ENCODE data around the gene NFIA. TPM values are rescaled to one million over a fixed set of nuclear protein-coding genes. Genes with fewer than 3 reads are reported as not detected.

NFIA gene
- total and polyA plus RNA-seq, 9 of the 15 experiments (the other 6 are each of a cell fraction or from before 2014, with no cell fraction given), result 5.3 to 24.9 (median 9.8) TPM

GRCh38 chr1:61250933-61251332 lies 168.6 kb downstream of the NFIA start:
- CTCF ChIA-PET (ENCODE audit: low intra/inter-chr PET ratio), result no interaction called here
- ATAC-seq (no peak), FAIRE-seq (no peak), DNase-seq (ENCODE audit: extremely low read depth in 1 of 4, low spot score in 3 of 4) (no peak)
- peaks cover 15 to 47% of the 10 kb centered on the region in 2 experiments for H3K4me1 ChIP-seq (replicated peaks in 1 of 2; ENCODE audit: control insufficient read depth in 2 of 2, insufficient read depth in 2 of 2, low read length in 2 of 2)
- H3K79me2 ChIP-seq (ENCODE audit: control insufficient read depth, insufficient read depth, low read length), result peaks cover 75% of the 10 kb centered on the region
- intact Hi-C loops (cut with micrococcal nuclease) (loop anchor here (5.0 kb wide), 1 partner anchor 199 kb away; no protein-coding TSS in a partner anchor), in situ Hi-C loops (cut with MboI) (no loop called here)
- no peaks in the 10 kb centered on the region for H3K36me3 ChIP-seq (ENCODE audit: control insufficient read depth, insufficient read depth, low read length)
- H4K20me1 ChIP-seq (replicated peaks; ENCODE audit: control insufficient read depth, insufficient read depth, low read length), result no peaks in the 10 kb centered on the region
- no peak overlapping the region for H2AFZ ChIP-seq (ENCODE audit: low read depth, low read length)
- POLR2A ChIA-PET, result interaction anchor here (1.2 to 2.7 kb wide), 2 partner anchors 9 to 17 kb away, joined by 3 to 13 read pairs; no protein-coding TSS in a partner anchor
- no peak overlapping the region for H3K4me3 ChIP-seq
- H3K27me3 ChIP-seq (ENCODE audit: control insufficient read depth in 2 of 2, insufficient read depth in 2 of 2, low read length in 2 of 2), result no peaks in the 10 kb centered on the region
- no peak for TF ChIP-seq MTF1 (CRISPR knock-in tag; IDR thresholded peaks at IDR 0.05; ENCODE audit: borderline replicate concordance)
- H3K9ac ChIP-seq (ENCODE audit: insufficient read depth in 1 of 2, low read depth in 2 of 2, low read length in 2 of 2), result no peak overlapping the region
- 91% methylated on average over 5 of the region's 5 CpGs for WGBS (ENCODE audit: insufficient coverage, low coverage, missing lambda C conversion rate)
- no TSS peak for BruUV-seq (replicated peaks)
- no peaks in the 10 kb centered on the region for H3K9me3 ChIP-seq (replicated peaks; ENCODE audit: control insufficient read depth, insufficient read depth, low read depth, low read length)
- H3K4me2 ChIP-seq (ENCODE audit: insufficient read depth, low read length), result no peak overlapping the region
- no peak overlapping the region for H3K27ac ChIP-seq (ENCODE audit: extremely low read depth, low read depth, low read length)
- no peaks in the 10 kb centered on the region for H3K9me1 ChIP-seq (ENCODE audit: control insufficient read depth, insufficient read depth, low read length)

GRCh38 chr1:61253059-61253735 lies 170.8 kb downstream of the NFIA start:
- no peaks in the 10 kb centered on the region for H3K27me3 ChIP-seq (ENCODE audit: control insufficient read depth in 2 of 2, insufficient read depth in 2 of 2, low read length in 2 of 2)
- no peaks in the 10 kb centered on the region for H3K9me3 ChIP-seq (replicated peaks; ENCODE audit: control insufficient read depth, insufficient read depth, low read depth, low read length)
- BruUV-seq (replicated peaks), result TSS peak; percentile 91
- H3K9me1 ChIP-seq (ENCODE audit: control insufficient read depth, insufficient read depth, low read length), result no peaks in the 10 kb centered on the region
- DNase-seq (ENCODE audit: extremely low read depth in 1 of 4, low spot score in 3 of 4) (peak; percentile 49 to 93 (median 76)), ATAC-seq (peak; percentile 94), FAIRE-seq (peak; percentile 74)
- POLR2A ChIA-PET, result interaction anchor here (0.6 to 2.9 kb wide), 6 partner anchors 11 to 202 kb away, joined by 3 to 16 read pairs (median 5); no protein-coding TSS in a partner anchor
- H3K36me3 ChIP-seq (ENCODE audit: control insufficient read depth, insufficient read depth, low read length), result no peaks in the 10 kb centered on the region
- H3K4me2 ChIP-seq (ENCODE audit: insufficient read depth, low read length), result peak overlapping the region; percentile 67
- H3K4me3 ChIP-seq, result no peak overlapping the region
- in situ Hi-C loops (cut with MboI), result no loop called here
- peaks cover 10 to 30% of the 10 kb centered on the region in 2 experiments for H3K4me1 ChIP-seq (replicated peaks in 1 of 2; ENCODE audit: control insufficient read depth in 2 of 2, insufficient read depth in 2 of 2, low read length in 2 of 2)
- peak overlapping the region; percentile 22 to 65; a peak in 3 of 4 replicates for H3K9ac ChIP-seq (ENCODE audit: insufficient read depth in 1 of 2, low read depth in 2 of 2, low read length in 2 of 2)
- peak overlapping the region; percentile 85 for H2AFZ ChIP-seq (ENCODE audit: low read depth, low read length)
- H3K27ac ChIP-seq (ENCODE audit: extremely low read depth, low read depth, low read length), result peak overlapping the region; percentile 82
- no peaks in the 10 kb centered on the region for H4K20me1 ChIP-seq (replicated peaks; ENCODE audit: control insufficient read depth, insufficient read depth, low read length)
- 13% methylated on average over 2 of the region's 2 CpGs for WGBS (ENCODE audit: insufficient coverage, low coverage, missing lambda C conversion rate)
- H3K79me2 ChIP-seq (ENCODE audit: control insufficient read depth, insufficient read depth, low read length), result peaks cover 73% of the 10 kb centered on the region
- CTCF ChIA-PET (ENCODE audit: low intra/inter-chr PET ratio), result no interaction called here
- intact Hi-C loops (cut with micrococcal nuclease), result loop anchor here (5.0 kb wide), 1 partner anchor 201 kb away; no protein-coding TSS in a partner anchor
- TF ChIP-seq IRF9 (tag; IDR thresholded peaks at IDR 0.05) (peak; percentile 77; the same call in 1 of the 2 replicates), NFRKB (IDR thresholded peaks at IDR 0.05; ENCODE audit: low read depth) (peak; percentile 76), ZNF584 (CRISPR knock-in tag; IDR thresholded peaks at IDR 0.05; ENCODE audit: low read depth) (peak; percentile 48; the same call in 1 of the 2 replicates), HNRNPK (IDR thresholded peaks at IDR 0.05; ENCODE audit: low read depth, low read length, poor library complexity, severe bottlenecking) (no peak), ILK (tag; IDR thresholded peaks at IDR 0.05; ENCODE audit: borderline replicate concordance, low read depth) (0 out of 2 replicates have a peak, but pooled peaks have one; percentile 31), KDM1A (IDR thresholded peaks at IDR 0.05) (peak; percentile 41 to 50; a peak in 2 of 4 replicates), SFPQ (IDR thresholded peaks at IDR 0.05; ENCODE audit: low read depth, low read length) (no peak), ZNF41 (CRISPR knock-in tag; conservative IDR thresholded peaks at IDR 0.05) (no peak), RBBP5 (IDR thresholded peaks at IDR 0.05; ENCODE audit: borderline replicate concordance, insufficient read depth, low read length, poor library complexity, severe bottlenecking) (no peak)
